K562 (cell line): Measurements from ENCODE around the gene RBAK. TPM values are rescaled to one million over a fixed set of nuclear protein-coding genes. Genes with fewer than 3 reads are reported as not detected.

Source experiments
- ARNT ChIP-seq, 2 experiments: fragments of 450-650 bp; IDR thresholded peaks; 2 replicates each; pipeline ENCODE4 v1.6.1; 2016; ENCODE audit warnings: mild to moderate bottlenecking in 1 of 2
- CBX3 ChIP-seq, 2 experiments: IDR thresholded peaks; 1 replicate in 1 of 2; 2 replicates in 1 of 2; pipeline ENCODE4 v1.6.1; 2012; ENCODE audit warnings: inconsistent platforms in 2 of 2, low read length in 2 of 2, borderline replicate concordance in 1 of 2, control low read depth in 1 of 2
- CBX5 ChIP-seq: IDR thresholded peaks from 2 replicates; pipeline ENCODE4 v1.6.1; 2014; ENCODE audit warnings: low read depth, borderline replicate concordance
- CHD2 ChIP-seq: IDR thresholded peaks from 2 replicates; pipeline ENCODE4 v1.6.1; 2011; ENCODE audit warnings: low read depth, low read length
- EP400 ChIP-seq: fragments of 450-650 bp; IDR thresholded peaks from 2 replicates; pipeline ENCODE4 v1.6.1; 2017; ENCODE audit warnings: antibody characterized with exemption, mild to moderate bottlenecking, moderate library complexity
- ETV5 ChIP-seq: sonication (generic); formaldehyde crosslinking; IDR thresholded peaks from 2 replicates; pipeline ENCODE4 v1.4.0; 2020; ENCODE audit warnings: low read depth, mild to moderate bottlenecking, missing genetic modification reagents
- GTF2F1 ChIP-seq: IDR thresholded peaks from 2 replicates; pipeline ENCODE4 v1.6.1; 2011; ENCODE audit warnings: low read depth, low read length, improper control_type of control experiment
- HNRNPLL ChIP-seq: fragments of 200-400 bp; formaldehyde crosslinking; IDR thresholded peaks from 2 replicates; pipeline ENCODE4 v1.6.1; 2017; ENCODE audit warnings: low read length, low read depth, mild to moderate bottlenecking; ENCODE audit not compliant: poor library complexity, severe bottlenecking
- MTA1 ChIP-seq: fragments of 450-650 bp; IDR thresholded peaks from 2 replicates; pipeline ENCODE4 v1.6.1; 2017; ENCODE audit warnings: borderline replicate concordance
- MTA3 ChIP-seq: fragments of 450-650 bp; formaldehyde crosslinking; IDR thresholded peaks from 2 replicates; pipeline ENCODE4 v1.6.1; 2017; ENCODE audit warnings: mild to moderate bottlenecking, borderline replicate concordance
- MYBL2 ChIP-seq, 2 experiments: fragments of 450-650 bp in 1 of 2; sonication (generic) in 1 of 2; formaldehyde crosslinking in 1 of 2; IDR thresholded peaks; 2 replicates each; pipeline versions ENCODE4 v1.6.1 to v1.8.1; 2017 to 2022; ENCODE audit warnings: borderline replicate concordance in 1 of 2, inconsistent platforms in 1 of 2, low read depth in 1 of 2, mild to moderate bottlenecking in 1 of 2, missing genetic modification reagents in 1 of 2, moderate library complexity in 1 of 2
- PHTF2 ChIP-seq: fragments of 250-450 bp; sonication (Bioruptor Pico); IDR thresholded peaks from 2 replicates; pipeline ENCODE4 v1.5.0; 2021; ENCODE audit warnings: mild to moderate bottlenecking
- SOX6 ChIP-seq: fragments of 450-650 bp; IDR thresholded peaks from 2 replicates; pipeline ENCODE4 v1.6.1; 2014; ENCODE audit warnings: mild to moderate bottlenecking
- TRIM24 ChIP-seq, 2 experiments: fragments of 450-650 bp; IDR thresholded peaks; 2 replicates each; pipeline ENCODE4 v1.6.1; 2016
- ZBTB1 ChIP-seq: sonication (generic); formaldehyde crosslinking; IDR thresholded peaks from 2 replicates; pipeline ENCODE4 v1.8.1; 2023; ENCODE audit warnings: missing genetic modification reagents, low read depth, mild to moderate bottlenecking, borderline replicate concordance
- ZEB2 ChIP-seq: fragments of 450-650 bp; IDR thresholded peaks from 2 replicates; pipeline ENCODE4 v1.6.1; 2016
- polyA plus RNA-seq, 8 experiments: library from polyadenylated mRNA; depleted of rRNA in 4 of 8; stranded (reverse) in 5 of 8; unstranded in 3 of 8; fragments of >200 nt; fragmentation: Nextera tagmentation in 2 of 8; fragmentation: Illumina TruSeq in 1 of 8; extraction: Ambion mirVana in 2 of 8; extraction: Trizol in 1 of 8; gene quantifications; 2 replicates each; pipeline versions ENCODE4 v1.2.1 to v1.2.3, GENCODE V29; 2011 to 2014; ENCODE audit warnings: inconsistent platforms in 1 of 8, missing spikeins in 1 of 8
- total RNA-seq, 7 experiments: library from RNA; depleted of rRNA in 6 of 7; stranded (reverse); fragments of >200 nt in 6 of 7; fragmentation: Illumina TruSeq in 2 of 7; extraction: Trizol in 2 of 7; gene quantifications; 2 replicates each; pipeline versions ENCODE4 v1.2.1 to v1.2.3, GENCODE V29; 2011 to 2021; ENCODE audit warnings: low replicate concordance in 1 of 7
- TF ChIP-seq, protein P1 (sequence below): fragments of 450-650 bp; IDR thresholded peaks from 2 replicates; pipeline ENCODE4 v1.6.1; 2018; ENCODE audit warnings: mild to moderate bottlenecking, low read depth; ENCODE audit not compliant: partially characterized antibody
- TF ChIP-seq, protein P2 (sequence below): fragments of 250-450 bp; sonication (Bioruptor Pico); IDR thresholded peaks from 2 replicates; pipeline ENCODE4 v1.4.0; 2020; ENCODE audit warnings: mild to moderate bottlenecking, moderate library complexity
- TF ChIP-seq, protein P3 (sequence below): fragments of 450-650 bp; IDR thresholded peaks from 2 replicates; pipeline ENCODE4 v1.7.1; 2018; ENCODE audit warnings: mild to moderate bottlenecking, low read depth; ENCODE audit not compliant: partially characterized antibody
- TF ChIP-seq, protein P4 (sequence below): fragments of 250-450 bp; sonication (Bioruptor Pico); IDR thresholded peaks from 2 replicates; pipeline ENCODE4 v1.8.0; 2022; ENCODE audit warnings: moderate library complexity, mild to moderate bottlenecking, inconsistent platforms

Gene RBAK
- total and polyA plus RNA-seq, 9 of the 15 experiments (the other 6 are each of a cell fraction or from before 2014, with no cell fraction given), result 2.7 to 13.2 (median 10.1) TPM

DNA sequence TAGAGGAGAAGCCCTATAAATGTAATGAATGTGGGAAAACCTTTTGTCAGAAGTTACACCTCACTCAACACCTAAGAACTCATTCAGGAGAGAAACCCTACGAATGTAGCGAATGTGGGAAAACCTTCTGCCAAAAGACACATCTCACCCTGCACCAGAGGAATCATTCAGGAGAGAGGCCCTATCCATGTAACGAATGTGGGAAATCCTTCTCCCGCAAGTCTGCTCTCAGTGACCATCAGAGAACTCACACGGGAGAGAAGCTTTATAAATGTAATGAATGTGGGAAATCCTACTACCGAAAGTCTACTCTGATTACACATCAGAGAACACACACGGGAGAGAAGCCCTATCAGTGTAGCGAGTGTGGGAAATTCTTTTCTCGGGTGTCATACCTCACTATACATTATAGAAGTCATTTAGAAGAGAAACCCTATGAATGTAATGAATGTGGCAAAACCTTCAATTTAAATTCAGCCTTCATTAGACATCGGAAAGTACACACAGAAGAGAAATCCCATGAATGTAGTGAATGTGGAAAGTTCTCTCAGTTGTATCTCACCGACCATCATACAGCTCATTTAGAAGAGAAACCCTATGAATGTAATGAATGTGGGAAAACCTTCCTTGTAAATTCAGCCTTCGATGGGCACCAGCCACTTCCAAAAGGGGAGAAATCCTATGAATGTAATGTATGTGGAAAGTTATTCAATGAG, 18.9 kb downstream of the RBAK start (continued):
- 0 out of 2 replicates have a peak, but pooled peaks have one; percentile 27 for TF ChIP-seq MTA1
- no peak for TF ChIP-seq HNRNPLL
- TF ChIP-seq ARNT (IDR thresholded peaks at IDR 0.05), result 0 out of 4 replicates have a peak, but pooled peaks of 1 of the 2 experiments have one; percentile 52
- TF ChIP-seq EP400, result 0 out of 2 replicates have a peak, but pooled peaks have one; percentile 35
- TF ChIP-seq, protein P1, sequence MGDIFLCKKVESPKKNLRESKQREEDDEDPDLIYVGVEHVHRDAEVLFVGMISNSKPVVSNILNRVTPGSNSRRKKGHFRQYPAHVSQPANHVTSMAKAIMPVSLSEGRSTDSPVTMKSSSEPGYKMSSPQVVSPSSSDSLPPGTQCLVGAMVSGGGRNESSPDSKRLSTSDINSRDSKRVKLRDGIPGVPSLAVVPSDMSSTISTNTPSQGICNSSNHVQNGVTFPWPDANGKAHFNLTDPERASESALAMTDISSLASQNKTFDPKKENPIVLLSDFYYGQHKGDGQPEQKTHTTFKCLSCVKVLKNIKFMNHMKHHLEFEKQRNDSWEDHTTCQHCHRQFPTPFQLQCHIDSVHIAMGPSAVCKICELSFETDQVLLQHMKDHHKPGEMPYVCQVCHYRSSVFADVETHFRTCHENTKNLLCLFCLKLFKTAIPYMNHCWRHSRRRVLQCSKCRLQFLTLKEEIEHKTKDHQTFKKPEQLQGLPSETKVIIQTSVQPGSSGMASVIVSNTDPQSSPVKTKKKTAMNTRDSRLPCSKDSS, result peak; percentile 99
- TF ChIP-seq, protein P2, sequence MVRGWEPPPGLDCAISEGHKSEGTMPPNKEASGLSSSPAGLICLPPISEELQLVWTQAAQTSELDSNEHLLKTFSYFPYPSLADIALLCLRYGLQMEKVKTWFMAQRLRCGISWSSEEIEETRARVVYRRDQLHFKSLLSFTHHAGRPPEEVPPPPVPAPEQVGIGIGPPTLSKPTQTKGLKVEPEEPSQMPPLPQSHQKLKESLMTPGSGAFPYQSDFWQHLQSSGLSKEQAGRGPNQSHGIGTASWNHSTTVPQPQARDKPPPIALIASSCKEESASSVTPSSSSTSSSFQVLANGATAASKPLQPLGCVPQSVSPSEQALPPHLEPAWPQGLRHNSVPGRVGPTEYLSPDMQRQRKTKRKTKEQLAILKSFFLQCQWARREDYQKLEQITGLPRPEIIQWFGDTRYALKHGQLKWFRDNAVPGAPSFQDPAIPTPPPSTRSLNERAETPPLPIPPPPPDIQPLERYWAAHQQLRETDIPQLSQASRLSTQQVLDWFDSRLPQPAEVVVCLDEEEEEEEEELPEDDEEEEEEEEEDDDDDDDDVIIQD (CRISPR knock-in tag), result no peak
- TF ChIP-seq, protein P3, sequence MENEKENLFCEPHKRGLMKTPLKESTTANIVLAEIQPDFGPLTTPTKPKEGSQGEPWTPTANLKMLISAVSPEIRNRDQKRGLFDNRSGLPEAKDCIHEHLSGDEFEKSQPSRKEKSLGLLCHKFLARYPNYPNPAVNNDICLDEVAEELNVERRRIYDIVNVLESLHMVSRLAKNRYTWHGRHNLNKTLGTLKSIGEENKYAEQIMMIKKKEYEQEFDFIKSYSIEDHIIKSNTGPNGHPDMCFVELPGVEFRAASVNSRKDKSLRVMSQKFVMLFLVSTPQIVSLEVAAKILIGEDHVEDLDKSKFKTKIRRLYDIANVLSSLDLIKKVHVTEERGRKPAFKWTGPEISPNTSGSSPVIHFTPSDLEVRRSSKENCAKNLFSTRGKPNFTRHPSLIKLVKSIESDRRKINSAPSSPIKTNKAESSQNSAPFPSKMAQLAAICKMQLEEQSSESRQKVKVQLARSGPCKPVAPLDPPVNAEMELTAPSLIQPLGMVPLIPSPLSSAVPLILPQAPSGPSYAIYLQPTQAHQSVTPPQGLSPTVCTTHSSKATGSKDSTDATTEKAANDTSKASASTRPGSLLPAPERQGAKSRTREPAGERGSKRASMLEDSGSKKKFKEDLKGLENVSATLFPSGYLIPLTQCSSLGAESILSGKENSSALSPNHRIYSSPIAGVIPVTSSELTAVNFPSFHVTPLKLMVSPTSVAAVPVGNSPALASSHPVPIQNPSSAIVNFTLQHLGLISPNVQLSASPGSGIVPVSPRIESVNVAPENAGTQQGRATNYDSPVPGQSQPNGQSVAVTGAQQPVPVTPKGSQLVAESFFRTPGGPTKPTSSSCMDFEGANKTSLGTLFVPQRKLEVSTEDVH, result no peak
- peak; percentile 92 for TF ChIP-seq CBX5
- TF ChIP-seq PHTF2 (CRISPR knock-in tag), result no peak
- TF ChIP-seq MTA3, result peak; percentile 62; the same call in 1 of the 2 replicates
- TF ChIP-seq, protein P4, sequence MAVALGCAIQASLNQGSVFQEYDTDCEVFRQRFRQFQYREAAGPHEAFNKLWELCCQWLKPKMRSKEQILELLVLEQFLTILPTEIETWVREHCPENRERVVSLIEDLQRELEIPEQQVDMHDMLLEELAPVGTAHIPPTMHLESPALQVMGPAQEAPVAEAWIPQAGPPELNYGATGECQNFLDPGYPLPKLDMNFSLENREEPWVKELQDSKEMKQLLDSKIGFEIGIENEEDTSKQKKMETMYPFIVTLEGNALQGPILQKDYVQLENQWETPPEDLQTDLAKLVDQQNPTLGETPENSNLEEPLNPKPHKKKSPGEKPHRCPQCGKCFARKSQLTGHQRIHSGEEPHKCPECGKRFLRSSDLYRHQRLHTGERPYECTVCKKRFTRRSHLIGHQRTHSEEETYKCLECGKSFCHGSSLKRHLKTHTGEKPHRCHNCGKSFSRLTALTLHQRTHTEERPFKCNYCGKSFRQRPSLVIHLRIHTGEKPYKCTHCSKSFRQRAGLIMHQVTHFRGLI (CRISPR knock-in tag), result no peak
- peak; percentile 37; the same call in 1 of the 2 replicates for TF ChIP-seq CHD2
- peak; percentile 78 for TF ChIP-seq SOX6
- peak; percentile 54 to 99 for TF ChIP-seq CBX3 (IDR thresholded peaks at IDR 0.05; ENCODE audit: borderline replicate concordance in 1 of 2, low read length in 2 of 2)
- TF ChIP-seq TRIM24 (IDR thresholded peaks at IDR 0.05), result peak; percentile 22 to 83; a peak in 3 of 4 replicates
- TF ChIP-seq ZEB2, result peak; percentile 83
- no peak for TF ChIP-seq ETV5 (CRISPR knock-in tag)
- no peak for TF ChIP-seq ZBTB1 (CRISPR knock-in tag)
- TF ChIP-seq MYBL2 (IDR thresholded peaks at IDR 0.05; ENCODE audit: low read depth), result no peak
- TF ChIP-seq MYBL2 (CRISPR knock-in tag; IDR thresholded peaks at IDR 0.05; ENCODE audit: borderline replicate concordance), result no peak
- peak; percentile 34; the same call in 1 of the 2 replicates for TF ChIP-seq GTF2F1
